K562 (cell line): ENCODE data around the gene TMPO. TPM values are rescaled to one million over a fixed set of nuclear protein-coding genes. Genes with fewer than 3 reads are reported as not detected.

ENCODE experiments used
- ATAC-seq: fragments of 200-7000 bp; cut with Tn5 transposase; 3 replicates; pipeline ENCODE4 v1.9.1; 2020; ENCODE audit warnings: moderate library complexity
- BruUV-seq: library from RNA; stranded (reverse); fragments of 400-500 nt; replicated peaks from 2 replicates; lab custom pipeline; 2021; lab: Mats Ljungman, UMichigan
- CTCF ChIA-PET: fragments of 300-600 bp; formaldehyde crosslinking; extraction: SDS; loops from one replicate; lab custom pipeline; 2021; ENCODE audit warnings: low intra/inter-chr PET ratio; lab: Yijun Ruan, JAX
- POLR2A ChIA-PET: fragments of 300-600, 350-650 bp; sonication (Branson Sonifier 250); formaldehyde crosslinking; extraction: SDS; loops from one replicate; lab custom pipeline; 2021; ENCODE audit warnings: antibody characterized with exemption, inconsistent platforms; lab: Yijun Ruan, JAX
- DNase-seq, 4 experiments: peaks; one replicate each; pipeline versions ENCODE4 v3.0.0 to v3.0.0-alpha.2; 2011 to 2018; ENCODE audit warnings: low spot score in 3 of 4, mixed read lengths in 3 of 4; ENCODE audit errors: extremely low read depth in 1 of 4
- FAIRE-seq: peaks from 2 replicates; lab custom pipeline; 2011; peaks lifted over from hg19 to GRCh38; lab: Jason Lieb, UNC
- H2AFZ ChIP-seq: 2 replicates; pipeline ENCODE4 v1.6.0; 2011; ENCODE audit warnings: low read depth, low read length, control low read depth, inconsistent platforms
- H3K27ac ChIP-seq: fragments of 200-600 bp; 3 replicates; pipeline ENCODE4 v1.8.0; 2011; ENCODE audit warnings: low read depth, mild to moderate bottlenecking, control low read depth, inconsistent platforms, low read length, moderate library complexity, mixed read lengths; ENCODE audit errors: extremely low read depth
- H3K27me3 ChIP-seq, 2 experiments: fragments of 300-600 bp in 1 of 2; 2 replicates in 1 of 2; 3 replicates in 1 of 2; pipeline versions ENCODE4 v1.6.0 to v1.8.0; 2011; ENCODE audit warnings: inconsistent platforms in 2 of 2, low read length in 2 of 2, mild to moderate bottlenecking in 1 of 2, mixed read lengths in 1 of 2, moderate library complexity in 1 of 2; ENCODE audit not compliant: control insufficient read depth in 2 of 2, insufficient read depth in 2 of 2
- H3K36me3 ChIP-seq: fragments of 300-600 bp; 3 replicates; pipeline ENCODE4 v1.8.0; 2011; ENCODE audit warnings: mild to moderate bottlenecking, low read length, inconsistent platforms; ENCODE audit not compliant: control insufficient read depth, insufficient read depth
- H3K4me1 ChIP-seq, 2 experiments: fragments of 200-600 bp in 1 of 2; replicated peaks in 1 of 2; 2 replicates in 1 of 2; 3 replicates in 1 of 2; pipeline versions ENCODE4 v1.5.1 to v1.8.0; 2011; ENCODE audit warnings: inconsistent platforms in 2 of 2, low read length in 2 of 2, mild to moderate bottlenecking in 1 of 2, mixed read lengths in 1 of 2, moderate library complexity in 1 of 2; ENCODE audit not compliant: control insufficient read depth in 2 of 2, insufficient read depth in 2 of 2
- H3K4me2 ChIP-seq: 2 replicates; pipeline ENCODE4 v1.6.1; 2011; ENCODE audit warnings: low read length, control low read depth, inconsistent platforms, mixed read lengths; ENCODE audit not compliant: insufficient read depth
- H3K4me3 ChIP-seq: fragments of 200-600 bp; sonication (generic), shearing (Covaris generic); 2 replicates; pipeline ENCODE4 v1.5.1; 2016; ENCODE audit warnings: control low read depth, inconsistent platforms
- H3K79me2 ChIP-seq: fragments of 200-600 bp; 3 replicates; pipeline ENCODE4 v1.8.0; 2011; ENCODE audit warnings: low read length, inconsistent platforms; ENCODE audit not compliant: control insufficient read depth, insufficient read depth
- H3K9ac ChIP-seq, 2 experiments: 2 replicates each; pipeline versions ENCODE4 v1.6.0 to v1.6.1; 2011; ENCODE audit warnings: low read depth in 2 of 2, low read length in 2 of 2, control low read depth in 1 of 2, inconsistent platforms in 1 of 2, mild to moderate bottlenecking in 1 of 2, mixed read lengths in 1 of 2; ENCODE audit not compliant: insufficient read depth in 1 of 2
- H3K9me1 ChIP-seq: one replicate; pipeline ENCODE4 v1.6.0; 2011; ENCODE audit warnings: inconsistent platforms, mild to moderate bottlenecking, low read length, moderate library complexity; ENCODE audit not compliant: control insufficient read depth, insufficient read depth
- H3K9me3 ChIP-seq: replicated peaks from 2 replicates; pipeline ENCODE4 v1.5.1; 2011; ENCODE audit warnings: low read depth, low read length, inconsistent platforms; ENCODE audit not compliant: control insufficient read depth, insufficient read depth
- H4K20me1 ChIP-seq: replicated peaks from 2 replicates; pipeline ENCODE4 v1.6.1; 2011; ENCODE audit warnings: low read length, inconsistent platforms, mixed read lengths; ENCODE audit not compliant: control insufficient read depth, insufficient read depth
- BRD9 ChIP-seq: fragments of 450-650 bp; IDR thresholded peaks from 2 replicates; pipeline ENCODE4 v1.6.1; 2018; ENCODE audit warnings: low read depth; ENCODE audit not compliant: partially characterized antibody
- CBFA2T3 ChIP-seq: fragments of 450-650 bp; IDR thresholded peaks from 2 replicates; pipeline ENCODE4 v1.6.1; 2017
- GTF2B ChIP-seq: IDR thresholded peaks from 2 replicates; pipeline ENCODE4 v1.6.1; 2011; ENCODE audit not compliant: insufficient read length; ENCODE audit errors: extremely low read depth
- NRF1 ChIP-seq, 2 experiments: fragments of 450-650 bp; IDR thresholded peaks in 1 of 2; conservative IDR thresholded peaks in 1 of 2; 2 replicates each; pipeline ENCODE4 v1.6.1; 2014; ENCODE audit warnings: mild to moderate bottlenecking in 2 of 2
- RBM22 ChIP-seq: fragments of 200-400 bp; formaldehyde crosslinking; IDR thresholded peaks from 2 replicates; pipeline ENCODE4 v1.6.1; 2018; ENCODE audit warnings: low read length, low read depth; ENCODE audit not compliant: poor library complexity, severe bottlenecking
- SUPT5H ChIP-seq: fragments of 450-650 bp; IDR thresholded peaks from 2 replicates; pipeline ENCODE4 v1.6.1; 2016
- TFAM ChIP-seq: fragments of 250-450 bp; sonication (Bioruptor Pico); conservative IDR thresholded peaks from 2 replicates; pipeline ENCODE4 v1.5.0; 2021; ENCODE audit warnings: mild to moderate bottlenecking, moderate library complexity
- ZBTB5 ChIP-seq: fragments of 450-650 bp; IDR thresholded peaks from 2 replicates; pipeline ENCODE4 v1.6.1; 2017; ENCODE audit warnings: antibody characterized with exemption
- ZNF395 ChIP-seq: fragments of 200-800 bp; sonication (Bioruptor generic); IDR thresholded peaks from 2 replicates; pipeline ENCODE4 v1.6.1; 2017; ENCODE audit warnings: missing genetic modification characterization, missing compliant biosample characterization
- ZNF592 ChIP-seq: fragments of 450-650 bp; IDR thresholded peaks from 2 replicates; pipeline ENCODE4 v1.6.1; 2017; ENCODE audit warnings: antibody characterized with exemption, mild to moderate bottlenecking
- ZNF644 ChIP-seq: fragments of 200-800 bp; sonication (Bioruptor generic); IDR thresholded peaks from 2 replicates; pipeline ENCODE4 v1.6.1; 2016; ENCODE audit warnings: low read depth, missing genetic modification characterization, missing compliant biosample characterization
- ZNF717 ChIP-seq: fragments of 250-450 bp; sonication (Bioruptor Pico); IDR thresholded peaks from 2 replicates; pipeline ENCODE4 v1.5.0; 2021
- WGBS: fragments of 100-300 bp; shearing (Covaris generic); methylation state at CpG from one replicate; pipeline ENCODE4 v1.1.6; 2016; ENCODE audit warnings: low coverage, mixed read lengths; ENCODE audit not compliant: insufficient coverage; ENCODE audit errors: missing lambda C conversion rate; 5-methylcytosine and 5-hydroxymethylcytosine counted together
- in situ Hi-C: fragments of 300-500 bp; cut with MboI; formaldehyde crosslinking; loops from 4 replicates; pipeline ENCODE4 v1.15.0; 2018; ENCODE audit warnings: inconsistent platforms, mixed read lengths
- intact Hi-C: fragments of 100-400 bp; cut with micrococcal nuclease; formaldehyde crosslinking; loops from 2 replicates; pipeline ENCODE4 v1.14.2; 2022
- polyA plus RNA-seq, 8 experiments: library from polyadenylated mRNA; depleted of rRNA in 4 of 8; stranded (reverse) in 5 of 8; unstranded in 3 of 8; fragments of >200 nt; fragmentation: Nextera tagmentation in 2 of 8; fragmentation: Illumina TruSeq in 1 of 8; extraction: Ambion mirVana in 2 of 8; extraction: Trizol in 1 of 8; gene quantifications; 2 replicates each; pipeline versions ENCODE4 v1.2.1 to v1.2.3, GENCODE V29; 2011 to 2014; ENCODE audit warnings: inconsistent platforms in 1 of 8, missing spikeins in 1 of 8
- total RNA-seq, 7 experiments: library from RNA; depleted of rRNA in 6 of 7; stranded (reverse); fragments of >200 nt in 6 of 7; fragmentation: Illumina TruSeq in 2 of 7; extraction: Trizol in 2 of 7; gene quantifications; 2 replicates each; pipeline versions ENCODE4 v1.2.1 to v1.2.3, GENCODE V29; 2011 to 2021; ENCODE audit warnings: low replicate concordance in 1 of 7

TMPO gene
- total and polyA plus RNA-seq, 9 of the 15 experiments (the other 6 are each of a cell fraction or from before 2014, with no cell fraction given) = 62.1 to 263 (median 182) TPM

- TF ChIP-seq ZBTB5 = no peak
- TF ChIP-seq TFAM (CRISPR knock-in tag) = no peak
- TF ChIP-seq RBM22 = no peak
- no peak for TF ChIP-seq ZNF395 (CRISPR knock-in tag)
Observed at GRCh38 chr12:98591209-98591608, 75.8 kb downstream of the TMPO start (continued).

- H3K4me1 ChIP-seq = peaks cover 16 to 18% of the 10 kb centered on the region in 2 experiments; a peak in 4 of 5 replicates
- FAIRE-seq (peak; percentile 35), ATAC-seq (no peak), DNase-seq (peak in 2 of 4 experiments; percentile 25 to 49)
- WGBS = 1% methylated on average over 9 of the region's 9 CpGs
- peaks cover 41% of the 10 kb centered on the region for H3K36me3 ChIP-seq
- in situ Hi-C loops = no loop called here
- H3K4me2 ChIP-seq = peak overlapping the region; percentile 92
- H3K9me3 ChIP-seq = no peaks in the 10 kb centered on the region
- intact Hi-C loops = loop anchor here (1.0 to 5.0 kb wide), 5 partner anchors 20 to 76 kb away; partner anchors contain the start of genes APAF1 and TMPO
- POLR2A ChIA-PET = interaction anchor here (0.8 to 7.2 kb wide), 17 partner anchors 8 to 406 kb away, joined by 3 to 96 read pairs (median 4); no protein-coding TSS in a partner anchor
- H2AFZ ChIP-seq = peak overlapping the region; percentile 92
- H4K20me1 ChIP-seq = peaks cover 26% of the 10 kb centered on the region
- CTCF ChIA-PET = no interaction called here
- peaks cover 52% of the 10 kb centered on the region for H3K79me2 ChIP-seq
- H3K27me3 ChIP-seq = no peaks in the 10 kb centered on the region
- peak overlapping the region; percentile 80 for H3K27ac ChIP-seq
- BruUV-seq = TSS peak; percentile 99
- H3K9me1 ChIP-seq = no peaks in the 10 kb centered on the region
- peak overlapping the region; percentile 100 for H3K4me3 ChIP-seq
- peak overlapping the region; percentile 72 to 81 for H3K9ac ChIP-seq
- TF ChIP-seq GTF2B (no peak), NRF1 (conservative IDR thresholded peaks at IDR 0.05 in 1 of 2, IDR thresholded peaks at IDR 0.05 in 1 of 2) (no peak), CBFA2T3 (peak; percentile 22; the same call in 1 of the 2 replicates), ZNF644 (tag) (0 out of 2 replicates have a peak, but pooled peaks have one; percentile 8), ZNF717 (no peak), BRD9 (peak; percentile 25), SUPT5H (no peak), ZNF592 (peak; percentile 55; the same call in 1 of the 2 replicates)
Observed at GRCh38 chr12:98592825-98593322, 77.5 kb downstream of the TMPO start.
